ENCODE data around the gene MATR3.
"Not testable (repeated sequence)": the region's sequence is repeated elsewhere in the genome, so short reads cannot be mapped to it uniquely, and the experiment has no call there.

Gene MATR3

GRCh38 chr5:139308797-139309196, 15.3 kb downstream of the MATR3 start:
- DNase-seq (ENCODE audit: low read depth) = no peak
- H3K4me3 ChIP-seq (ENCODE audit: low read length) = no peak overlapping the region
- no peak for TF ChIP-seq CTCF (conservative IDR thresholded peaks at IDR 0.05; ENCODE audit: low read length)

GRCh38 chr5:139310715-139311186, 17.2 kb downstream of the MATR3 start:
- H3K4me3 ChIP-seq (ENCODE audit: low read length); DNase-seq (ENCODE audit: low read depth): not testable (repeated sequence)

GRCh38 chr5:139312075-139312474, 18.5 kb downstream of the MATR3 start:
- no peak for DNase-seq (ENCODE audit: low read depth)
- no peak overlapping the region for H3K4me3 ChIP-seq (ENCODE audit: low read length)

GRCh38 chr5:139314276-139314675, 20.7 kb downstream of the MATR3 start:
- H3K4me3 ChIP-seq (ENCODE audit: low read length) = no peak overlapping the region
- TF ChIP-seq CTCF (conservative IDR thresholded peaks at IDR 0.05; ENCODE audit: low read length) = no peak
- DNase-seq (ENCODE audit: low read depth) = no peak

More at GRCh38 chr5:139312075-139312474, 18.5 kb downstream of the MATR3 start:
- no peak for TF ChIP-seq CTCF (conservative IDR thresholded peaks at IDR 0.05; ENCODE audit: low read length)

- TF ChIP-seq CTCF (conservative IDR thresholded peaks at IDR 0.05; ENCODE audit: low read length) = no peak
- no peak overlapping the region for H3K4me3 ChIP-seq (ENCODE audit: low read length)
- DNase-seq (ENCODE audit: low read depth) = no peak
Observed at GRCh38 chr5:139315056-139315615, 21.6 kb downstream of the MATR3 start.

GRCh38 chr5:139335811-139336210, 42.3 kb downstream of the MATR3 start:
- no peak overlapping the region for H3K4me3 ChIP-seq (ENCODE audit: low read length)
- DNase-seq (ENCODE audit: low read depth) = no peak
- TF ChIP-seq CTCF (conservative IDR thresholded peaks at IDR 0.05; ENCODE audit: low read length) = no peak

GRCh38 chr5:139340051-139340450, 46.5 kb downstream of the MATR3 start:
- TF ChIP-seq CTCF (conservative IDR thresholded peaks at IDR 0.05; ENCODE audit: low read length) = no peak
- no peak overlapping the region for H3K4me3 ChIP-seq (ENCODE audit: low read length)
- no peak for DNase-seq (ENCODE audit: low read depth)
